ENCODE data around the gene PROS1. TPM values are rescaled to one million over a fixed set of nuclear protein-coding genes. Genes with fewer than 3 reads are reported as not detected.
A peak's percentile ranks its signal among the peaks of the same experiment; 100 is the strongest.
"Not testable (repeated sequence)": the region's sequence is repeated elsewhere in the genome, so short reads cannot be mapped to it uniquely, and the experiment has no call there.

Gene PROS1
- total and polyA plus RNA-seq, 3 experiments from 2014 or later = 0.22 to 0.40 TPM; not detected in 1

DNA sequence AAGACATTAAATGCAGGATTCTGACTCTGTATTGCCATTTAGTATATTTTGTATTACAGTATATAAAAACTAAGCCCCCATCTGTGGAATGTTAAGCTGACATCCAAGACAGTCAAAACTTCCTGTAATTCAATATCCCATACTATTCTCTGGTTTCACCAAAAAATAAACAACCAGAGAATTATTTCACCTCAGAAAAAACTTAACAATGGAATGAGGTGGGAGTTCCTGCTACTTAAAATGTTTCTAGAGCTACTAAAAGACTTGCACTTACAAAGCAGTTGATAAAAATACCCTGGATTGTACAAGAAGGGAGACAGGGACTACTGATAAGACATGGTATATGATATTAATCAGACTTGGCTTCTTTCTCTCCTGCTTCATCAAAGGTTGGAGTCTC, 14.6 kb upstream of the PROS1 start:
- CTCF ChIA-PET = interaction anchor here (2.2 kb wide), 1 partner anchor 8 kb away, joined by 7 read pairs; the partner anchor contains the start of gene ARL13B
- Histone ChIP-seq H3K4me1 (ENCODE audit: insufficient read depth, low read length) (no peaks in the 10 kb centered on the region), H3K27ac (ENCODE audit: low read depth, low read length) (no peak overlapping the region), H3K27me3 (ENCODE audit: insufficient read depth, low read length, poor library complexity, severe bottlenecking) (no peaks in the 10 kb centered on the region), H3K9me3 (ENCODE audit: low read length) (no peaks in the 10 kb centered on the region), H3K4me3 (ENCODE audit: low read length) (no peak overlapping the region), H3K36me3 (ENCODE audit: insufficient read depth, low read length) (no peaks in the 10 kb centered on the region)
- H3K9me3 Mint-ChIP-seq = no peaks in the 10 kb centered on the region
- DNase-seq = no peak
- peaks cover 2 to 4% (median 4%) of the 10 kb centered on the region in 3 donors for H3K4me1 Mint-ChIP-seq
- H3K36me3 Mint-ChIP-seq = no peaks in the 10 kb centered on the region
- H3K27me3 Mint-ChIP-seq = no peaks in the 10 kb centered on the region
- H3K4me3 Mint-ChIP-seq = no peak overlapping the region
- H3K27ac Mint-ChIP-seq = no peak overlapping the region
- POLR2A ChIA-PET = no interaction called here

DNA sequence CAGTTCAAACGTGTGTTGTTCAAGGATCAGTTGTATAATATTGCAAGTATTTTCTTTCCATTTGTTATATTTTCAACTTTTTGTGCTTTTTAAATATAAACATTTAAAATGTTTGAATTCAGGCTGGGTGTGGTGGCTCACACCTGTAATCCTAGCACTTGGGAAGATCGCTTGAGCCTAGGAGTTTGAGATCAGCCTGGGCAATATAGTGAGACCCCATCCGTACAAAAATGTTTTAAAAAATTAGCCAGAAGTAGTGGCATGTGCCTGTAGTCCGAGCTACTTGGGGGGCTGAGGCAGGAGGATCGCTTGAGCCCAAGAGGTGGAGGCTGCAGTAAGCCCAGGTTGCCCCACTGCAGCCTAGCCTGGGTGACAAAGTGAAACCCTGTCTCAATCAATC, 10.9 kb upstream of the PROS1 start:
- Histone ChIP-seq H3K27ac (ENCODE audit: low read depth, low read length) (no peak overlapping the region), H3K4me3 (ENCODE audit: low read length) (no peak overlapping the region), H3K27me3 (ENCODE audit: insufficient read depth, low read length, poor library complexity, severe bottlenecking) (no peaks in the 10 kb centered on the region), H3K4me1 (ENCODE audit: insufficient read depth, low read length) (peaks cover 6% of the 10 kb centered on the region), H3K36me3 (ENCODE audit: insufficient read depth, low read length) (no peaks in the 10 kb centered on the region), H3K9me3 (ENCODE audit: low read length) (no peaks in the 10 kb centered on the region)
- POLR2A ChIA-PET = no interaction called here
- Mint-ChIP-seq H3K27me3 (peaks cover 0 to 3% of the 10 kb centered on the region in 2 donors), H3K27ac (no peak overlapping the region), H3K9me3 (no peaks in the 10 kb centered on the region), H3K4me1 (peaks cover 19 to 38% (median 24%) of the 10 kb centered on the region in 3 donors), H3K36me3 (peaks cover 0 to 1% (median 0%) of the 10 kb centered on the region in 3 donors), H3K4me3 (no peak overlapping the region)
- DNase-seq = no peak
- CTCF ChIA-PET = no interaction called here

DNA sequence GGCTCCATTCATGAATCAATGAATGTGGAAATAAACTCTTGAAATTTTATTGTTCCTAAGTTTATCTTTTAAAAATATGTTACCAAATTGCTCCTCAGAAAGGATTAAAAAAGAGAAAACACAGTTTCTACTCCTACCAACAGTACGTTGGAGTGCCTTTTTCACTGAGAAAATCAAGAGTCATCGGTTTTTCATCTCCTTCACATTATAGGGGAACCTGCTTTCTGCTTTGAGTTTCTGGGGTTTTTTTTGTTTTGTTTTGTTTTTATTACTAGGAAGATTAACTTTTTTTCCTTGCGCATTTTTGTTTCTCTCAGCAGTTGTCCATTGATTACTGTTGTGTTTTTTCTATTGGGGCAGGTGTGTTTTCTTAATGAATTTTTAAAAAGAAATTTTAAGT, 9.7 kb upstream of the PROS1 start:
- no peaks in the 10 kb centered on the region for H3K27me3 ChIP-seq (ENCODE audit: insufficient read depth, low read length, poor library complexity, severe bottlenecking)
- no peak overlapping the region for H3K27ac ChIP-seq (ENCODE audit: low read depth, low read length)
- H3K4me1 Mint-ChIP-seq = peaks cover 23 to 43% (median 28%) of the 10 kb centered on the region in 3 donors
- POLR2A ChIA-PET = no interaction called here
- no peak overlapping the region for H3K27ac Mint-ChIP-seq
- peaks cover 10% of the 10 kb centered on the region for H3K4me1 ChIP-seq (ENCODE audit: insufficient read depth, low read length)
- peaks cover 0 to 1% (median 0%) of the 10 kb centered on the region in 3 donors for H3K36me3 Mint-ChIP-seq
- CTCF ChIA-PET = no interaction called here
- no peaks in the 10 kb centered on the region for H3K9me3 ChIP-seq (ENCODE audit: low read length)
- DNase-seq = no peak
- no peak overlapping the region for H3K4me3 ChIP-seq (ENCODE audit: low read length)
- no peak overlapping the region for H3K4me3 Mint-ChIP-seq
- peaks cover 0 to 3% of the 10 kb centered on the region in 2 donors for H3K27me3 Mint-ChIP-seq
- H3K9me3 Mint-ChIP-seq = no peaks in the 10 kb centered on the region
- no peaks in the 10 kb centered on the region for H3K36me3 ChIP-seq (ENCODE audit: insufficient read depth, low read length)

DNA sequence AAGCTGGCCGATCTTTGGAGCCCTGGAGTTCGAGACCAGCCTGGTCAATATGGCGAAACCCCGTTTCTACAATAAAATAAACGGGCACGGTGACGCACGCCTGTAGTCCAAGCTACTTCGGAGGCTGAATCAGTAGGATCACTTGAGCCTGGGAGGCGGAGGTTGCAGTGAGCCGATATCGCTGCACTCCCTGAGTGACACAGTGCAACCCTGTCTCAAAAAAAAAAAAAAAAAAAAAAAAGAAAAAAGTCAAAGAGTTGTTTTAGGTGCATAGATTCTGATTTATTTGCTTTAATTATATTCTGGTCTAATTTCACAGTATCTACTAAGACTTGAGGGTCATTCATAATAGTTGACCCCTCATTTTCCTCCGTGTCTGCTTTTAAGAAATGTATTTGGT, 8.0 kb upstream of the PROS1 start:
- POLR2A ChIA-PET = no interaction called here
- H3K4me3 ChIP-seq (ENCODE audit: low read length) = no peak overlapping the region
- Mint-ChIP-seq H3K27ac (peak overlapping the region in 4 of 8 donors; percentile 19 to 78 (median 70)), H3K4me1 (peaks cover 23 to 43% (median 28%) of the 10 kb centered on the region in 3 donors), H3K9me3 (no peaks in the 10 kb centered on the region), H3K4me3 (peak overlapping the region; percentile 31 to 92 (median 74)), H3K36me3 (peaks cover 0 to 1% (median 0%) of the 10 kb centered on the region in 3 donors), H3K27me3 (peaks cover 0 to 3% of the 10 kb centered on the region in 2 donors)
- no peaks in the 10 kb centered on the region for H3K36me3 ChIP-seq (ENCODE audit: insufficient read depth, low read length)
- CTCF ChIA-PET = interaction anchor here (1.1 to 1.4 kb wide), 2 partner anchors 12 to 23 kb away, joined by 4 to 6 read pairs; no protein-coding TSS in a partner anchor
- H3K27me3 ChIP-seq (ENCODE audit: insufficient read depth, low read length, poor library complexity, severe bottlenecking) = no peaks in the 10 kb centered on the region
- peaks cover 10% of the 10 kb centered on the region for H3K4me1 ChIP-seq (ENCODE audit: insufficient read depth, low read length)
- no peaks in the 10 kb centered on the region for H3K9me3 ChIP-seq (ENCODE audit: low read length)
- H3K27ac ChIP-seq (ENCODE audit: low read depth, low read length) = no peak overlapping the region
- no peak for DNase-seq

DNA sequence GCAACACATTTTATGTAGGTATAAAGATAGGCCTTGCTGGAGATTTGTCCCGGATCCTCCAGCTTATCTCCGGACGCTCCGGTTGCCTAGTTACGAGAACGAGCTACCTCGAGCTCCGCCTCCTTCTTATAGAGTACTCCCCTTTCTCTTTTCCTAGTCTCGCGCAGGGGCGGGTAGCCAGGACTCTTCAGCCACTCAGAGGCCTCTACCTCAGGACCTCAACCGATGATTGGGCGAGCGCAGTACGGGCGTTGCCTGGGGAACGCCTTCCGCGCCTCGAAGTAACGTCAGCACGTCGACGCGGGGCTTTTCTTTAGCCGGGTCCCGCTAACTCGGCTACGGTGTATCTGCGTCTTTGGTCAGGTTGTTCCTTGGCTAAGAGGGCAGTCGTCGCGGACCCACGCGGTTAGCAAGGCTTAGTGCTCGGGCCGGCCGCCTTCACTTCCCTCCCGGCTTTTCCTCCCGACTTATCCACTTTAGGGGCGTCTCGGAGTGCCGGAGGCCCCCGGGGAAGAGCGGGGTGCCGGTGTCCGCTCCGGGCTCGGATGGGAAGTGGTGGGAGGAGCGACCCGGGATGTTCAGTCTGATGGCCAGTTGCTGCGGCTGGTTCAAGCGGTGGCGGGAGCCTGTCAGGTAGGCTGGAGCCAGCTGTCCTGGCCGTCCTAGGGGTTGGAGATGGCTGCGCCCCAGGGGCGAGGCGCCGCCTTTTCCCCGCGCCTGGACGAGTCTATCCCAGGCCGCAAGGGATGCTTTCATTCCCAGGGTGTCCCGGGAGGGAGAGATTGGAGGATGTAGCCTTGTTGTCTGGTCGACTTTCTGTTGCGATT, 6.4 kb upstream of the PROS1 start, which contains the start of gene ARL13B:
Gene ARL13B, plus strand, starts transcription at position 306 of the 827 bp plus-strand sequence. Its CDS starts 269 bp downstream, at position 575.
- peaks cover 0 to 1% (median 0%) of the 10 kb centered on the region in 3 donors for H3K36me3 Mint-ChIP-seq
- peak within 1 kb of the TSS; percentile 74 to 95 (median 90) for H3K4me3 Mint-ChIP-seq
- peaks cover 23 to 43% (median 28%) of the 10 kb centered on the region in 3 donors for H3K4me1 Mint-ChIP-seq
- Histone ChIP-seq H3K27me3 (ENCODE audit: insufficient read depth, low read length, poor library complexity, severe bottlenecking) (no peaks in the 10 kb centered on the region), H3K4me1 (ENCODE audit: insufficient read depth, low read length) (peaks cover 10% of the 10 kb centered on the region), H3K27ac (ENCODE audit: low read depth, low read length) (peak within 1 kb of the TSS; percentile 90), H3K4me3 (ENCODE audit: low read length) (peak within 1 kb of the TSS; percentile 87), H3K36me3 (ENCODE audit: insufficient read depth, low read length) (no peaks in the 10 kb centered on the region), H3K9me3 (ENCODE audit: low read length) (no peaks in the 10 kb centered on the region)
- peak; percentile 89 to 97 (median 93) for DNase-seq
- H3K27me3 Mint-ChIP-seq = peaks cover 3 to 4% of the 10 kb centered on the region in 2 donors
- ChIA-PET POLR2A (interaction anchor here (1.1 kb wide), 1 partner anchor 83 kb away, joined by 9 read pairs; the partner anchor contains the start of genes DHFR2 and NSUN3), CTCF (interaction anchor here (0.7 to 1.7 kb wide), 4 partner anchors 9 to 83 kb away, joined by 3 to 7 read pairs (median 4); no protein-coding TSS in a partner anchor)
- peak within 1 kb of the TSS; percentile 71 to 98 (median 93) for H3K27ac Mint-ChIP-seq
- H3K9me3 Mint-ChIP-seq = no peaks in the 10 kb centered on the region

DNA sequence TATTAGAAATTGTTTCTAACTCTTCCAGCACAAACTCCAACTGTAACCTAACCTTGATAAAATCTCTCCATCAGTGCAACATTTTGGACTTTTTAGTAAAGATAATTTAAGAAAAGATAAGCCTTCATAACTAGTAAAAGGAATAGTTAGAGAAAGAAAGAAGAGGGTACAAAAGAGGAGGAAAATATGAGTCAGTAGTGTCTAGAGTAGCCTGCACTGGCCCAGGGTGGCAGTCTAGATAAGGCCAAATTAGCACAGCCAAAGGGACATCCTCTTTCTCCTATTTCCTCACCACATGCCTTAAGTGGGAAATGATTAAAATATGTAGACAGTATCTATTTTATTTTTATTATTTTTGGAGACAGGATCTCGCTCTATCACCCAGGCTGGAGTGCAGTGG, 3.7 kb downstream of the PROS1 start:
- no peak overlapping the region for H3K27ac Mint-ChIP-seq

DNA sequence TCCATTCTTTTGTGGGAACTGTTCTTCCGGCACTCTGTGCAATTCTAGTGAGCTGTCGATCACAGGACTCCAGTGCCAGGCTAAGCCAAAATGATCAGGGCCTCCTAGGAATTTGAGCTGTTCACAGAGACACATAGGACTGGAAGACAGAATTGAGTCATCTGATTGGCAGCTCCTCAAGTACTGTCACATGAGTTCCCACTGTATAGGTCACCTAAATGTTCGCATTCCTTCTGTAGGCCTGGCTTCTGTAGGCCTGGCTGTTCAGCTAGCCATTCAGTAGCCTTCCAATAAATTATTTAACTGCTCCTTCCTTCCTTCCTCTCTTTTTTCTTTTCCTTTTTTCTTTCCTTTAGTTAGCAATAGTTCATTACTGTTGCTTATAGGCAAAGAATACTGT, 4.3 kb downstream of the PROS1 start:
- ChIA-PET CTCF (no interaction called here), POLR2A (no interaction called here)
- peaks cover 0 to 5% (median 0%) of the 10 kb centered on the region in 3 donors for H3K36me3 Mint-ChIP-seq
- Histone ChIP-seq H3K4me3 (ENCODE audit: low read length) (no peak overlapping the region), H3K9me3 (ENCODE audit: low read length) (no peaks in the 10 kb centered on the region), H3K27me3 (ENCODE audit: insufficient read depth, low read length, poor library complexity, severe bottlenecking) (no peaks in the 10 kb centered on the region), H3K27ac (ENCODE audit: low read depth, low read length) (no peak overlapping the region), H3K4me1 (ENCODE audit: insufficient read depth, low read length) (peaks cover 4% of the 10 kb centered on the region), H3K36me3 (ENCODE audit: insufficient read depth, low read length) (no peaks in the 10 kb centered on the region)
- H3K9me3 Mint-ChIP-seq = no peaks in the 10 kb centered on the region
- H3K4me3 Mint-ChIP-seq = no peak overlapping the region
- no peak overlapping the region for H3K27ac Mint-ChIP-seq
- DNase-seq = no peak
- H3K4me1 Mint-ChIP-seq = peaks cover 10 to 13% (median 13%) of the 10 kb centered on the region in 3 donors
- peaks cover 18 to 26% of the 10 kb centered on the region in 2 donors for H3K27me3 Mint-ChIP-seq

More for the DNA sequence above, 3.7 kb downstream of the PROS1 start:
- Mint-ChIP-seq H3K27me3 (peaks cover 14 to 22% of the 10 kb centered on the region in 2 donors), H3K36me3 (peaks cover 0 to 5% (median 0%) of the 10 kb centered on the region in 3 donors), H3K4me1 (peaks cover 10 to 13% (median 13%) of the 10 kb centered on the region in 3 donors), H3K4me3 (no peak overlapping the region), H3K9me3 (no peaks in the 10 kb centered on the region)
- Histone ChIP-seq H3K4me1 (ENCODE audit: insufficient read depth, low read length) (peaks cover 4% of the 10 kb centered on the region), H3K36me3 (ENCODE audit: insufficient read depth, low read length) (no peaks in the 10 kb centered on the region), H3K9me3 (ENCODE audit: low read length) (no peaks in the 10 kb centered on the region), H3K4me3 (ENCODE audit: low read length) (no peak overlapping the region), H3K27ac (ENCODE audit: low read depth, low read length) (no peak overlapping the region), H3K27me3 (ENCODE audit: insufficient read depth, low read length, poor library complexity, severe bottlenecking) (no peaks in the 10 kb centered on the region)
- no peak for DNase-seq
- ChIA-PET POLR2A (no interaction called here), CTCF (no interaction called here)

DNA sequence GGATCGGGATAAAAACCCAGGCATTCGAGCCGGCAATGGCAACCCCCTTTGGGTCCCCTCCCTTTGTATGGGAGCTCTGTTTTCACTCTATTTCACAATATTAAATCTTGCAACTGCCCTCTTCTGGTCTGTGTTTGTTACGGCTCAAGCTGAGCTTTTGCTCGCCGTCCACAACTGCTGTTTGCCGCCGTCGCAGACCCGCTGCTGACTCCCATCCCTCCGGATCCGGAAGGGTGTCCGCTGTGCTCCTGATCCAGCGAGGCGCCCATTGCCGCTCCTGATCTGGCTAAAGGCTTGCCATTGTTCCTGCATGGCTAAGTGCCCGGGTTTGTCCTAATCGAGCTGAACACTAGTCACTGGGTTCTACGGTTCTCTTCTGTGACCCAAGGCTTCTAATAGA, 8.6 kb downstream of the PROS1 start:
- H3K27me3 Mint-ChIP-seq = peaks cover 10 to 14% of the 10 kb centered on the region in 2 donors
- H3K4me3 Mint-ChIP-seq; DNase-seq; POLR2A ChIA-PET; H3K27ac ChIP-seq (ENCODE audit: low read depth, low read length); H3K4me1 ChIP-seq (ENCODE audit: insufficient read depth, low read length); H3K4me1 Mint-ChIP-seq; H3K9me3 ChIP-seq (ENCODE audit: low read length); H3K4me3 ChIP-seq (ENCODE audit: low read length); CTCF ChIA-PET; H3K36me3 ChIP-seq (ENCODE audit: insufficient read depth, low read length); H3K9me3 Mint-ChIP-seq; H3K27me3 ChIP-seq (ENCODE audit: insufficient read depth, low read length, poor library complexity, severe bottlenecking); H3K27ac Mint-ChIP-seq; H3K36me3 Mint-ChIP-seq: not testable (repeated sequence)

Data from CD8-positive, alpha-beta memory T cell (primary cell).